Cardiac muscle cell (in vitro differentiated cells and primary cell): ENCODE results near the gene ZFR. TPM values are rescaled to one million over a fixed set of nuclear protein-coding genes. Genes with fewer than 3 reads are reported as not detected.
"Not testable (repeated sequence)": the region's sequence is repeated elsewhere in the genome, so short reads cannot be mapped to it uniquely, and the experiment has no call there.

Experiments used
- DNase-seq, 2 donors: peaks; one replicate each; pipeline versions ENCODE4 v3.0.0 to v3.0.0-alpha.2; 2010 to 2017; ENCODE audit warnings: low read depth in 1 of 2, low spot score in 1 of 2
- H3K27ac ChIP-seq: fragments of 200-600 bp; sonication (generic); 2 replicates; pipeline ENCODE4 v1.5.1; 2016
- H3K27me3 ChIP-seq: fragments of 200-600 bp; sonication (generic); 2 replicates; pipeline ENCODE4 v1.6.0; 2016; ENCODE audit warnings: control low read depth
- H3K36me3 ChIP-seq: fragments of 200-600 bp; sonication (generic); 2 replicates; pipeline ENCODE4 v1.5.1; 2016; ENCODE audit warnings: control low read depth
- H3K4me1 ChIP-seq: fragments of 200-600 bp; sonication (generic); 2 replicates; pipeline ENCODE4 v1.8.1; 2017; ENCODE audit warnings: low read depth, mild to moderate bottlenecking, mixed run types
- H3K4me3 ChIP-seq: fragments of 200-600 bp; sonication (generic); 2 replicates; pipeline ENCODE4 v1.5.1; 2016; ENCODE audit warnings: mild to moderate bottlenecking
- H3K9me3 ChIP-seq: fragments of 200-600 bp; sonication (generic); 2 replicates; pipeline ENCODE4 v1.5.1; 2017; ENCODE audit warnings: low read depth, mild to moderate bottlenecking, control low read depth
- polyA plus RNA-seq: library from polyadenylated mRNA; unstranded; fragments of >200 nt; fragmentation: Nextera tagmentation; extraction: Ambion mirVana; gene quantifications from 2 replicates; pipeline ENCODE4 v1.2.1, GENCODE V29; 2016
- total RNA-seq: library from RNA; depleted of rRNA; stranded (reverse); fragments of >200 nt; gene quantifications from 2 replicates; pipeline ENCODE4 v1.2.3, GENCODE V29; 2016
- TF ChIP-seq, protein P1 (sequence below): IDR thresholded peaks from 2 replicates; pipeline ENCODE4 v1.5.1; 2012; ENCODE audit warnings: low read depth, mild to moderate bottlenecking, low read length

The ZFR gene
- total and polyA plus RNA-seq, 2 experiments from 2014 or later, result 66.5 to 75.6 TPM

- Histone ChIP-seq H3K9me3 (no peaks in the 10 kb centered on the region), H3K27me3 (no peaks in the 10 kb centered on the region), H3K4me3 (no peak overlapping the region), H3K4me1 (no peaks in the 10 kb centered on the region), H3K27ac (peak overlapping the region; percentile 1), H3K36me3 (peaks cover 24% of the 10 kb centered on the region)
- TF ChIP-seq, protein P1, sequence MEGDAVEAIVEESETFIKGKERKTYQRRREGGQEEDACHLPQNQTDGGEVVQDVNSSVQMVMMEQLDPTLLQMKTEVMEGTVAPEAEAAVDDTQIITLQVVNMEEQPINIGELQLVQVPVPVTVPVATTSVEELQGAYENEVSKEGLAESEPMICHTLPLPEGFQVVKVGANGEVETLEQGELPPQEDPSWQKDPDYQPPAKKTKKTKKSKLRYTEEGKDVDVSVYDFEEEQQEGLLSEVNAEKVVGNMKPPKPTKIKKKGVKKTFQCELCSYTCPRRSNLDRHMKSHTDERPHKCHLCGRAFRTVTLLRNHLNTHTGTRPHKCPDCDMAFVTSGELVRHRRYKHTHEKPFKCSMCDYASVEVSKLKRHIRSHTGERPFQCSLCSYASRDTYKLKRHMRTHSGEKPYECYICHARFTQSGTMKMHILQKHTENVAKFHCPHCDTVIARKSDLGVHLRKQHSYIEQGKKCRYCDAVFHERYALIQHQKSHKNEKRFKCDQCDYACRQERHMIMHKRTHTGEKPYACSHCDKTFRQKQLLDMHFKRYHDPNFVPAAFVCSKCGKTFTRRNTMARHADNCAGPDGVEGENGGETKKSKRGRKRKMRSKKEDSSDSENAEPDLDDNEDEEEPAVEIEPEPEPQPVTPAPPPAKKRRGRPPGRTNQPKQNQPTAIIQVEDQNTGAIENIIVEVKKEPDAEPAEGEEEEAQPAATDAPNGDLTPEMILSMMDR, result no peak
- DNase-seq, result peak in 1 of 2 donors; percentile 14
These were observed 74.9 kb downstream of the ZFR start for GRCh38 chr5:32369542-32370155.

- Histone ChIP-seq H3K36me3 (peaks cover 22% of the 10 kb centered on the region), H3K4me3 (no peak overlapping the region), H3K27me3 (no peaks in the 10 kb centered on the region), H3K9me3 (no peaks in the 10 kb centered on the region), H3K27ac (peak overlapping the region; percentile 1), H3K4me1 (no peaks in the 10 kb centered on the region)
- no peak for DNase-seq
- TF ChIP-seq, protein P1, result no peak
These were observed 75.5 kb downstream of the ZFR start for GRCh38 chr5:32369032-32369431.

DNA sequence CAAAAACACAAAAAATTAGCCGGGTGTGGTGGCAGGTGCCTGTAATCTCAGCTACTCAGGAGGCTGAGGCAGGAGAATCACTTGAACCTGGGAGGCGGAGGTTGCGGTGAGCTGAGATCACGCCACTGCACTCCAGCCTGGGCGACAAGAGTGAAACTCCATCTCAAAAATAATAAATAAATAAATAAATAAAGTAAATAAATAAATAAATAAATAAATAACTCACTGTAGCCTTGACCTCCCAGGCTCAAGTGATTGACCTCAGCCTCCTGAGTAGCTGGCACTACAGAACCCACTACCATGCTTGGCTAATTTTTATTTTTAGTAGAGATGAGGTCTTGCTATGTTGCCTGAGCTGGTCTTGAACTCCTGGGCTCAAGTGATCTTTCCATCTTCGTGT is 77.3 kb downstream of the ZFR start:
- not testable (repeated sequence) for DNase-seq, H3K9me3 ChIP-seq, H3K27ac ChIP-seq, H3K4me3 ChIP-seq, H3K27me3 ChIP-seq, H3K4me1 ChIP-seq
- peaks cover 22% of the 10 kb centered on the region for H3K36me3 ChIP-seq

- H3K4me1 ChIP-seq, result no peaks in the 10 kb centered on the region
- H3K27ac ChIP-seq, result no peak overlapping the region
- no peak for DNase-seq
- no peaks in the 10 kb centered on the region for H3K9me3 ChIP-seq
- peaks cover 18% of the 10 kb centered on the region for H3K36me3 ChIP-seq
- TF ChIP-seq, protein P1, result no peak
- no peak overlapping the region for H3K4me3 ChIP-seq
- no peaks in the 10 kb centered on the region for H3K27me3 ChIP-seq
These were observed 78.9 kb downstream of the ZFR start for GRCh38 chr5:32365623-32366022.

GRCh38 chr5:32363030-32363429 is 81.5 kb downstream of the ZFR start:
- Histone ChIP-seq H3K4me1 (no peaks in the 10 kb centered on the region), H3K36me3 (peaks cover 26% of the 10 kb centered on the region), H3K4me3 (no peak overlapping the region), H3K27me3 (no peaks in the 10 kb centered on the region), H3K9me3 (no peaks in the 10 kb centered on the region), H3K27ac (no peak overlapping the region)
- DNase-seq, result no peak
- TF ChIP-seq, protein P1, result no peak

GRCh38 chr5:32362527-32362926 is 82.0 kb downstream of the ZFR start:
- Histone ChIP-seq H3K9me3 (no peaks in the 10 kb centered on the region), H3K27ac (no peak overlapping the region), H3K27me3 (no peaks in the 10 kb centered on the region), H3K4me3 (no peak overlapping the region), H3K36me3 (peaks cover 26% of the 10 kb centered on the region), H3K4me1 (no peaks in the 10 kb centered on the region)
- TF ChIP-seq, protein P1, result no peak
- peak in 1 of 2 donors; percentile 28 for DNase-seq
